Right lobe of liver (tissue), 4 donors: ENCODE data around the gene MYO1F.

Source experiments
- CTCF ChIP-seq, 4 donors: fragments of 200-600 bp in 3 of 4; fragments of 450-650 bp in 1 of 4; IDR thresholded peaks; one replicate each; pipeline versions ENCODE4 v1.5.1 to v1.8.0; 2016 to 2022; ENCODE audit warnings: antibody characterized with exemption in 4 of 4, mild to moderate bottlenecking in 2 of 4
- POLR2A ChIP-seq: fragments of 450-650 bp; IDR thresholded peaks from one replicate; pipeline ENCODE4 v1.6.1; 2017; ENCODE audit warnings: antibody characterized with exemption, mild to moderate bottlenecking
- donor health status: DM: no; HTN: no; CAD: no.
- donor health status: DM: no; HTN: no; CAD: no.
- donor health status: DM: no; HTN: yes; CAD: no.

GRCh38 chr19:8615813-8616596, 38.8 kb upstream of the MYO1F start:
- TF ChIP-seq CTCF (IDR thresholded peaks at IDR 0.05), result peak; percentile 90 to 98 (median 97)
- TF ChIP-seq POLR2A, result no peak
